ENCODE measurements around the gene F2RL1.
"Not testable (repeated sequence)": the region's sequence is repeated elsewhere in the genome, so short reads cannot be mapped to it uniquely, and the experiment has no call there.

F2RL1 gene, protein sequence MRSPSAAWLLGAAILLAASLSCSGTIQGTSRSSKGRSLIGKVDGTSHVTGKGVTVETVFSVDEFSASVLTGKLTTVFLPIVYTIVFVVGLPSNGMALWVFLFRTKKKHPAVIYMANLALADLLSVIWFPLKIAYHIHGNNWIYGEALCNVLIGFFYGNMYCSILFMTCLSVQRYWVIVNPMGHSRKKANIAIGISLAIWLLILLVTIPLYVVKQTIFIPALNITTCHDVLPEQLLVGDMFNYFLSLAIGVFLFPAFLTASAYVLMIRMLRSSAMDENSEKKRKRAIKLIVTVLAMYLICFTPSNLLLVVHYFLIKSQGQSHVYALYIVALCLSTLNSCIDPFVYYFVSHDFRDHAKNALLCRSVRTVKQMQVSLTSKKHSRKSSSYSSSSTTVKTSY

GRCh38 chr5:76818844-76819831 is at the start of gene F2RL1:
TSS of gene F2RL1 (plus strand) at chr5:76819030. CDS start at chr5:76819183, 153 bp downstream.
- peak; percentile 96 for DNase-seq (ENCODE audit: low read depth, low spot score)

DNA sequence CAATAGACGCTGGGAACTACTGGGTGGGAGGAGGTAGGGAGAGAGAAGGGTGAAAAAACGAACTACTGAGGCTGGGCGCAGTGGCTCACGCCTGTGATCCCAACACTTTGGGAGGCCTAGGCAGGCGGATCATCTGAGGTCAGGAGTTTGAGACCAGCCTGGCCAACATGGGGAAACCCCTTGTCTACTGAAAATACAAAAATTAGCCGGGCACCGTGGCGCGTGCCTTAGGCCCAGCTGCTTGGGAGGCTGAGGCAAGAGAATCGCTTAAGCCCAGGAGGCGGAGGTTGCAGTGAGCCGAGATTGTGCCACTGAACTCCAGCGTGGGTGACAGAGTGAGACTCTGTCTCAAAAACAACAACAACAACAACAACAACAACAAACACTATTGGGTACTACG is 47.8 kb upstream of the F2RL1 start:
- DNase-seq (ENCODE audit: low read depth, low spot score): not testable (repeated sequence)

DNA sequence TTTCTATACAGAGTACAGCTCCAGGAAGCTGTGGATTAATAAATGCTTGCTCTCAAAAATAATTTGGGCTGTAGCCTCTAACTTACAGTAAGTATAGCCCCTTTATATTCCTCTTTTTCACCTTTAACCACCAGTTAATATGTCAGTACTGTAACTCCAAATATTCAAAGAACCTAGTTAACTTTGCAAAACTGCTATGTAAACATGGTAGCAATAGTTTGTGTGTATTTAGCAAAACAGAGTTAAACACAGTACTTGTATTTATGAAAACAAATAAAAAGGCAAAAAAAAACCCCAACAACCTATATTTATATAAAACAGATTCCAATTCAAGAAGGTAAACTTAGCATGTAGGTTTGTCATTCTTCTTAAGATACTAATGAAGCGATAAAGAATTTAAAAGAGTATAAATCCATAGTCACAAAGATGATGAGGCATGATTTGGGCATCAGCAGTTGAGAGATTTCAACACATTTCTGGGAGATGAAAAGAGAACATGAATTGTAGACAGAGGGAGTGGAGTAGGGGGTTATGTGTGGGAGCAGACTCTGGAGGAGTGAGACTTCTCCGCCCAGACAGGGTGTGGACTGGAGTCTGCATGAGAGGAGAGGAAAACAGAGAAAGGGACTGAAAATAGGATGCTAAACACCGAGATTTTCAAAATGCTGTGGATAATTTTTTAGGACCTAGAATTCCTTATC is 47.0 kb upstream of the F2RL1 start:
- DNase-seq (ENCODE audit: low read depth, low spot score): no peak

GRCh38 chr5:76775921-76776320 is 42.9 kb upstream of the F2RL1 start:
- DNase-seq (ENCODE audit: low read depth, low spot score): no peak

DNA sequence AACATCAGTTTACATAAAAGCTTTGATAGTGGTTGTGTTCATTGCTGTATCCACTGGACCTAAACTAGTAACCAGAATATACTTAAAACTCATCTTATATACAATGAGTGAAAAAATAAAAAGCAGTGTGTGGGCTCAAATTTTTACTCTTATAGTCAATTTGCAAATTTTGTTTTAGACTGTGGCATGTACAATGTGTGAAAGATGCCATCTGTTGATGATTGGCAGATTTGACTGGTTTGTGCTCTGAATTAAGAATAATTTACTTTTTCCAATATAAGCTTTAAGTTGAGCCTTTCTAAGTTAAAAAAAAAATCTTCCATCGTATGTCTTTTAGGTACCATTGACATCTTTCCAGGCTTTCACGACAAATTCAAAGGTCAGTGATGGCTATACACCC is 42.4 kb upstream of the F2RL1 start:
- DNase-seq (ENCODE audit: low read depth, low spot score): no peak

- not testable (repeated sequence) for DNase-seq (ENCODE audit: low read depth, low spot score)
These were observed 38.2 kb upstream of the F2RL1 start for GRCh38 chr5:76780616-76781015.

DNA sequence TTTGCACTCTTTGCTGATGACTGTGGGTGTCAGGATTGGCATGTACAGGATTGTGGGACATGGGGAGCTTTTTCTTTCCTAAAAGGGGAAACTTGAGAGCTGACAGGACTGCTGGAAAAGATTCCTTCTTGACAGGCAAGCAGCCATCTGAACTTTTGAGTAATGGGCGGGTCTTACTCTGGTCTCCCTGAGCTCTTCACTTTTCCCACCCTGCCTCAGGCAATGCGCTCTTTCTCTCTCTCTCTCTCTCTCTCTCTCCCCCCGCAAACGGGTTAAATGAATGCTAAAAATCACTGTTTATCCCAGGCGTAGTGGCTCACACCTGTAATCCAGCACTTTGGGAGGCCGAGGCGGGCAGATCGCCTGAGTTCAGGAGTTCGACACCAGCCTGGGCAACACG is 37.1 kb upstream of the F2RL1 start:
- DNase-seq (ENCODE audit: low read depth, low spot score): no peak

DNA sequence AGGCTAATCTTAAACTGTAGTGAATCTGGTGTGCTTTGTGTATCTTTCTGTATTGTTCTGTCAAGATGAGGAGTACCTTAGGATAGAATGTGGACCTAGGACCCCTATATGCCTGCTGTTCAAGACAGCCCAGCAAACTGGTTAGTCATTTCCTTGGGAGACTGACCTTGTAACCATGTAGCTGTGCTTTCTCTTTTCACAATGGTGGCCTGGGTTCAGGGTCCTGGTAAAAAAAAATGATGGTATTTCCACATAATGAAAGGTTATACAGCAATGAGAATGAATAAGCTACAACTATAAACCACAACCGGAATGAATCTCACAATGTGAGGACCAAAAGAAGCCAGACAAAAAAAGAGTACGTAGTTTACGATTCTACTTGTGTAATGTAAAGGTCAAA is 36.4 kb upstream of the F2RL1 start:
- no peak for DNase-seq (ENCODE audit: low read depth, low spot score)

- peak; percentile 93 for DNase-seq (ENCODE audit: low read depth, low spot score)
These were observed 31.6 kb upstream of the F2RL1 start for GRCh38 chr5:76787237-76787636.

- DNase-seq (ENCODE audit: low read depth, low spot score): no peak
These were observed 30.5 kb upstream of the F2RL1 start for GRCh38 chr5:76788362-76788761.

GRCh38 chr5:76789275-76789674 is 29.6 kb upstream of the F2RL1 start:
- not testable (repeated sequence) for DNase-seq (ENCODE audit: low read depth, low spot score)

DNA sequence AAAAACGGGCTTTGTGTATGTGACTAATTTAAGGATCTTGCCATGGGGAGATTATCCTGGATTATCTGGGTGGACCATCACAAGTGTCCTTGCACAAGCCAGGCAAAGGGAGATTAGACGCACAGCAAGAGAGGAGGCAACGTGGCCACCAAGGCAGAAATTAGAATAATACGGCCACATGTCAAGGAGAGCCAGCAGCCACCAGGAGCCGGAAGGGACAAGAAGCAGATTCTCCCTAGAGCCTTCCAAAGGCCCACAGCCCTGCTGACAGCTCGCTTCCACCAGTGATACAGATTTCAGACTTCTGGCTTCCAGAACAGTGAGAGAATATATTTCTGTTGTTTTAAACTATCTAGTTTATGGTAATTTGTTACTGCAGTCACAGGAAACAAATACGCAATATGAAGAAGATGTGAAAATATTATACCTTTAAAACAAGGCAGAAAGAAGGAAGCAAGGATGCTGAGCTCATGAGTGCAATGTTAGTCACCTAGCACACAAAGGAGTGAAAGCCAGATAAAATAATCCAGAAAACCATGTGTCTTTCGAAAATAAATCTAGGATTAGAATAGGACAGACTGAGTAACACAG is 28.7 kb upstream of the F2RL1 start:
- DNase-seq (ENCODE audit: low read depth, low spot score): no peak

DNA sequence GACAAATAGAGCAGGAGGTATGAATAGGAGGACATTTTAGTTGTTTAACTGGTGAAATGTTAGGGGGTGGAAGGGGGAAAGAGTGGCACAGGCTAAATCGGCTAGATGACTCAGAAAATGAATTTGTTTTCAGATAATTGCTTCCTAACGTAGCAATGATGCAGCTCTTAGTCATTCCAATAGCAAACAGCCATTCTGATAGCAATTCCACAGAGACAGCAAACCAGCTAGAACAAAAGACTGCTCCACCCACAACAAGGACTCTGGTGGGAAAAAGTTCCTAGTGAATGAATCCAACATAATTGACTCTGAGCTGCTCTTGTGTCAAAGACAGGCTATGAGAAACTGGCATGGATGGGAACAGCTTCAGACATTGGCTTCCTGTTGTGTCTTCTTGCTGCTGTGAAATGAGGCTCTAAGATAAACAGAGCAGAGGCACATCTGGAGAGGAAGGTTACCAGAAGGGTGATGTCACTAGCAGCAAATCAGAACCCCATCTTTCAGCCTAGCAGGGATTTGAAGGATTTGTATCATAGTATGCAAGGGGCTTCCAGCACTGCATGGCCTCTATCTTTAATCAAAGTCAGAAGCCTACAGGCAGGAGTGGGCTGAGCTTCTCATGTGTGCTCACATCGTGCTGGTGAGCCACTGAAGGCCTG is 28.1 kb upstream of the F2RL1 start:
- peak; percentile 94 for DNase-seq (ENCODE audit: low read depth, low spot score)

DNA sequence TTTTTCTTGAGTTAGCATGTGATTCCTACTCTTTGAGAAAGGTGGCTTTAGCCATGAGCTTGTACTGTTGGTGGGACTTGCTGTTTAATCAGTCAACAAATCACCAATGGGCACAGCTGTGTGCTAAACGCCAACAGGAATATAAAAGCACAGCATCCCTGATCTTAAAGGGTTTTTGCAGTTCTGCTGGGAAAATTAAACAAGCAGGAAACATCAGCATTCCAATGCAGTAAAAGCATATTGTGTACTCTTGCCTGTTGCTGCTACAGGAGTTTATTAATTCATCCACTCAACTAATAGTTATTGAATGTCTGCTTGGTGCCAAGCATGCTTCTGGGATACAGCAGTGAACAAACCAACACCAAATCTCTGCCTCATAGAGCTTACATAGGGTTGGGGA is 27.4 kb upstream of the F2RL1 start:
- peak; percentile 31 for DNase-seq (ENCODE audit: low read depth, low spot score)

- peak; percentile 45 for DNase-seq (ENCODE audit: low read depth, low spot score)
These were observed 24.0 kb upstream of the F2RL1 start for GRCh38 chr5:76794871-76795270.

DNA sequence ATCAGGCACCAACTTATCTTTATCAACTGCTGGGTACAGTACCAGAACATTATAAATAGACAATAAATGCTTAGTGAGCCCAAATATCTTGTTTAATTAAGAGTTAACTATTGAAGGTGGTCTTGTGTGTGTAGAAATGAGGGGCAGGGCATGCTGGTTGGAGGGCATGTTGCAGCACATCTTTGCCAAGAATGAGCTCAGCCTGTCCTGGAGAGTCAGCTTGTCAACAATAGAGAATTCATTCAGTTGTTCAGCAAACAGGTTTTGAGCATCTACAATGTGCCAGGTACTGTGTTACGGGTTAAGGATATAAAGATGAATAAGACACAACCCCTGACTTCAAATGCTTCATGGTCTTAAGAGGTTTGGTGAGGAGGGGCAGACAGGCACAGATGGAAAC is 19.2 kb upstream of the F2RL1 start:
- DNase-seq (ENCODE audit: low read depth, low spot score): no peak

DNA sequence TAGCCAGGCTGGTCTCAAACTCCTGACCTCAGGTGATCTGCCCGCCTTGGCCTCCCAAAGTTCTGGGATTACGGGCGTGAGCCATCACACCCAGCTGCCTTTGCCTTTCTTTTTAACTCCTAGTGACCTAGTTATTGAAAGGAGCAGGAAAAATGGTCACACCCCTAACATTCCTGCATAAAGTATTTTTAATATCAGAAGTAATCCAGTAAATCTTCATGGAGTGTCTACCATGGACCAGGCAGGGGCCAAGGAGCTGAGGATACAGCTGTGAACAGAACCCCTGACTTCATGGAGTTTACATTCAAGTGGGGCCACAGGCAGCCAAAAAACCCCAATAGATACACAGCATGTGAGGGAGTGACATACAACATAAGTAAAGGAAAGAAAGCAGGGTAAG is 18.3 kb upstream of the F2RL1 start:
- no peak for DNase-seq (ENCODE audit: low read depth, low spot score)

DNA sequence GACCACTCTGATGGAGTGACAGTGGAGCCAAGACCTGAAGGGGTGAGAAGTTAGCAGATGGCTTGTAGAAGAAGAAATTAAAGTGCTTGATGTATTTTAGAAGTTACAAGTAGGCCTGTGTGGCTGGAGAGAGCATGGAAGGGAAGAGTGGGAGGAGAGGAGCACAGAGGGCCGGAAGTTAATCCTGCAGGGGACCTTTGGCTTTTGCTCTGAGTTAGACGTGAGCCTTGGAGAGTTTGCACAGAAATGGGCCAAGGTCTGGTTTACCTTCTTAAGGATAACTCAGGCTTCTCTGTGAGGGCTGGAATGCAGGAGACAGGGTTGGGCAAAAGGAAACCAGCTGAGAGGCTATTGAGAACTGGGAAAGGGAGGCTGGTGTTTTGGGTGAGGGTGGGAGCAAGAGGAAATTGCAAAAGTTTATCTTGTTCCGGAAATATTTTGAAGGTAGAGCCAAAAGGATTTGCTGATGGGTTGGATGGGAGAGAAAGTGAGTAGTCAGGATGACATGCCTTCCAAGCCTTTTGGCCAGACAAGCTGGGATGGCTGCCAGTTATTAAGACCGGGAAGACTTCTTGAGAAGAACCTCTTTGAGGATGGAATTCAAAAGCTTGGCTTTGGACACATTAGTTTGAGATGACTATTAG is 17.5 kb upstream of the F2RL1 start:
- DNase-seq (ENCODE audit: low read depth, low spot score): peak; percentile 65

GRCh38 chr5:76801803-76802195 is 17.0 kb upstream of the F2RL1 start:
- DNase-seq (ENCODE audit: low read depth, low spot score): no peak

DNA sequence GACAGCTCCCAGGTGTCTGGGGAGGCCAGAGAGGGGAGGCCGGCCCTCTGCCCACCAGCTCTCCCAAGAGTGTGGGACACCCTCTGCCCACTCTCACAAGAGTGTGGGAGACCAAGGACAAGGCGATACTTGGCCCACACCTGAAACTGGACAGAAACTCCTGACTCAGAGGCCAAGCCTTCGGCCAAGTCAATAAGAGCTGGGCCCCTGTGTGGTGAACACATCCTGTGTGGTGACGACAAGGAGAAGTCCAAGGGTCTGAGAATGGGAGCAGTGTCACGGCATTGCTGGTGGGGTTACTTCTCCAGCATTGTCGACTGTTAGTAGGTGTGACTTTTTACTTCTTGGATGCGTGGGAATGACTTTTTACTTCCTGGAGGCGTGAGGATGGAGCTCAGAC is 14.6 kb upstream of the F2RL1 start:
- DNase-seq (ENCODE audit: low read depth, low spot score): peak; percentile 67

Measured in astrocyte of the hippocampus (primary cell).